ENCODE measurements around the gene PSMB9.
A peak's percentile ranks its signal among the peaks of the same experiment; 100 is the strongest.
"Not testable (repeated sequence)": the region's sequence is repeated elsewhere in the genome, so short reads cannot be mapped to it uniquely, and the experiment has no call there.

Gene PSMB9

GRCh38 chr6:32853541-32854375, at the start of gene PSMB9, which contains the start of gene TAP1:
Gene PSMB9, plus strand, starts transcription at chr6:32854192. Its CDS starts 38 bp downstream, at chr6:32854230.
Gene TAP1, minus strand, starts transcription at chr6:32853704. Its CDS starts 68 bp downstream, at chr6:32853636.
- peak; percentile 91 for DNase-seq (ENCODE audit: low spot score)

DNA sequence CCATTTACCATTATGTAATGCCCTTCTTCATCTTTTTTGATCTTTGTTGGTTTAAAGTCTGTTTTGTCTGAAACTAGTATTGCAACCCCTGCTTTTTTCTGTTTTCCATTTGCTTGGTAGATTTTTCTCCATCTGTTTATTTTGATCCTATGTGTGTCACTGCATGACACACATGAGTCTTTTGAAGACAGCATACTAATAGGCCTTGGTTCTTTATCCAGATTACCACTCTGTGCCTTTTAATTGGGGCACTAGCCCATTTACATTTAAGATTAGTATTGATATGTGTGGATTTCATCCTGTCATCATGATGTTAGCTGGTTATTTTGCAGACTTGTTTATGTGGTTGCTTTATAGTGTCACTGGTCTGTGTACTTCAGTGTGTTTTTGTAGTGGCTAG, 48.6 kb upstream of the PSMB9 start:
- DNase-seq (ENCODE audit: low spot score) = not testable (repeated sequence)

DNA sequence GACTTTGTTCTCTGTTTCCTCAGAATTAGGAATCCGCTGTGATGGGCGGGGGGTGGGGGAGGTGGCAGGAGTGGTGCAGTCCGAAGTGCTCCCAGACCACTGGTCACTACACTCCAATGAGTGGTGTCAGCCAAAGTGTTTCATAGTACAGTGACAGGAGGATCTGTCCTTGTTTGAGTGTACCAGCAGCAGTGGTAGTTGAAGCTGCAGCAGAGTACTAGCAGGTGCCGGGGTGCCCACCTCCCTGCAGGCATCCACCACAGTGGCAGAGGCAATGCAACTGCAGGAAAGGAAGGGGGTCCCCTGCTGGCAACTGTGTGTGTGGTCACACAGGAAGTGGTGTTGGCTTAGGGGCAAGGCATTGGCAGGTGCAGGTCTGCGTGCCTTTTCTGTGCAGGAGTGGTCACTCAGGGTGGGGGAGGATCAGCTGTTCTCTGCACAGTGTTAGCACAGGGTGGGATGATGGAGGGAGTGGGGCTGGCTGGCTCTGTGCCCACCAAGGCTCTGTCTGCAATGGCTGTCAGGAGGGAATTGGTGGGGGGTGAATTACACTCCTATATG, 46.9 kb upstream of the PSMB9 start:
- no peak for DNase-seq (ENCODE audit: low spot score)

DNA sequence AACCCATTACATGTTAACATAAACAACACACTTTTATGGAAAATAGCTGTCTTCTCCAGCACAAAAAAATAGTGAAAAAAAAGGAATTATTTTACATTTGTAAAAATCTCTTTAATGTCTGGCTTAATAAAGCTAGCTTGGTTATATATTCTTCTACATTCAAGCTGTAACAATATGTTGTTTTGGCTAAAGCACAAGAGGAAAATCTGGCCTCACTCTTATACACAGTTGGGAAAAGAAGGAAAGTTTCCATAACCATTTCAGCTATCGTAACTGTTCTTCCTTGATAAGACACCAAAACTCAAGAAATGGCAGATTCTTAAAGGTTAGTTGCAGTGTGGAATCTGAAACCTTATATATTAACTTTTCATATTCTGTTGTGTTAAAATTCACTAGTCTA, 44.8 kb upstream of the PSMB9 start:
- DNase-seq (ENCODE audit: low spot score) = no peak

DNA sequence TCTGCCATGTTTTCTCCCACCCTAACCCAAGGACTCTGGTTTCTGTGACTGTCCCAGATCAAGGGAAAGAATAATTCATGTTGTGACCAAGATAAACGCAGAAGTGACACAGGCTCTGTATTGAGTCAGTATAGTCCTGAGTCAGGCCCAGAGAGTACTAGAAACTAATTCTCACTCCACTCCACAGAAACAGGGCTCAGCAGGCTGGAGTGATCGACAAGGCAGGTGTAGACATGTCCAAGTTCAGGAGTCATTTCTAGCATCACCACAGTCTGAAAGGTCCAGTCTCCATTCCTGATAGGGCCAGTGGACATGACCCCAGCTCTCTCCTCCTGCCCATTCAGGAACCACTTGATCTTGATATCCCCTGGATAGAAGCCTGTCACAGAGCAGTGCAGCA, 39.8 kb upstream of the PSMB9 start:
- no peak for DNase-seq (ENCODE audit: low spot score)

DNA sequence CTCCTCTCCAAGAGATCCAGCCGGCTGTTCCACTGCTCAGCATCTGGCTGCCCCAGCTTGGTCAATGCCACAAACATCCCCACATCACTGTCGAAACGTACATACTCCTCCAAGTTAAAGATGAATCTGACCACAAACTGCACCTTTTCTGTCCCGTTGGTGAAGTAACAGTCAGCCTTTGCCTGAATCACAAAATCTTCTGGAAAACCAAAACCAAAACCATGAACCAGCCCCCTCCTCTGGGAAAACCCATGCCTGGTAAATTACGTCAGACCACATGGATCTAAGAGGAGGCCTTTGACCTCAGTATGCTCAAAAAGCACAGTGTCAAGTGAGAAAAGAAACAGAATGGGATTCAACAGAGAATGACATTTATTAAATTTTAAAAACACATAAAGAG, 38.9 kb upstream of the PSMB9 start:
- no peak for DNase-seq (ENCODE audit: low spot score)

GRCh38 chr6:32815996-32816395, 38.0 kb upstream of the PSMB9 start:
- peak; percentile 81 for DNase-seq (ENCODE audit: low spot score)

DNA sequence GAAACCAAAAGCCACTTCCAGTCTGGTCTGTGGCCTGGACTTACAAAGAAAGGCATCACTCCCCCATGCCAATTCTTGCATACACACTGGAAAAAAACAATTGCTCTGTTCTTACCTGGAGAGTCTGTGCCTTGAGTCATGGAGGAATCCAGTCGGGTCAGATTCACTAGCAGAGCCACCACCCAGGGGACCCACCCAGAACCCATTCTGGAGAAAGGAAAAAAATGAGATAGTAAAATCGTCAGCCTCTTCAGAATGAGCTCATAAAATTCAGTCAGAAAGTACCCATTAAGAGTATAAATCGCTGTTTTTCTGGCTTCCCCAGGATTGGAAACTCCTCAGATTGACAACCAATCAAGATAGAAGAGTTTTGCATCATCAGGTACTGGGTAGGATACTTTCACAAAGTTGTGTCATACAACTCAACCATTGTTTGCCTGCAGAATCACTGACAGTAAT, 37.2 kb upstream of the PSMB9 start, which contains the start of gene HLA-DOB:
HLA-DOB (minus strand) TSS at position 257 of the 459 bp plus-strand sequence; CDS start at position 206, 51 bp downstream.
- peak; percentile 89 for DNase-seq (ENCODE audit: low spot score)

GRCh38 chr6:32818867-32819266, 35.1 kb upstream of the PSMB9 start:
- DNase-seq (ENCODE audit: low spot score) = no peak

- no peak for DNase-seq (ENCODE audit: low spot score)
Measured at GRCh38 chr6:32819729-32820128, 34.3 kb upstream of the PSMB9 start.

DNA sequence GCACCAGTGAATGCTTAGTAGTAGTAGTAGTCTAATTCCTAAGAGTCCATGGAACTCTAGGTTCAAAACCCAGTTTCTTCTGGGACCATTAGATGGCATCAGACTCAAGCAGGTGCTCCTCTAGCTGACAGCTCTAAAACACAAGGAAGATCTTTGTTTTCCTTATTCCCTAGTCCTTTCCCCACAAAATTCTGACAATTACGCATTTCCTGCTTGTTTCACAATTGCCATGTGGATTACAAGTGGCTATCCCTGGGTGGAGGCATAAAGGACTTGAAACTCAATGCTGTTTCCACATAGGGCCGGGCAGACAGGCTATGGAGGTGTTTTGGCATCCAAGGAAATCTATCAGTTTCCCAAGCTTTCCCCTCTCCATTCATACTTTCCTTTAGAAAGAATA, 28.0 kb upstream of the PSMB9 start:
- no peak for DNase-seq (ENCODE audit: low spot score)

GRCh38 chr6:32827025-32827424, 27.0 kb upstream of the PSMB9 start:
- DNase-seq (ENCODE audit: low spot score) = no peak

DNA sequence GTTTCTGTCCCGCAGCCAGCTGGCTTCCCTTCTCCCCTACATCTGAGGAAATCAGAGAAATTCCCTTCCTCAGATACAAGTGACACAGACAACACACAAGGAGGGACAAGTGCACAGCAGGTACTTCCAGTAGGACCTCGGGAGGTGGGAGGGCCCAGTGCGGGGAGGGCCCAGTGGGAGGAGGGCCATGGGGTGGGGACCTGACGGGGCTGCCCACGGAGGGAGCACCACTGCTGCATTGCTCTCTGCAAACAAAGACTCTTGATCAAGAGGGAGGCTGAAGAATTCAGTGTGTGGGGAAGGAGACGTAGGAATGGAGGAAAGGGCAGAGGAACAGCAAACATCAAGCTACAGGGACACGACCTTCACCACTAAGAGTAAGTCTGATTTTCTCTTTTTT, 24.5 kb upstream of the PSMB9 start:
- DNase-seq (ENCODE audit: low spot score) = no peak

GRCh38 chr6:32830017-32830416, 24.0 kb upstream of the PSMB9 start:
- no peak for DNase-seq (ENCODE audit: low spot score)

DNA sequence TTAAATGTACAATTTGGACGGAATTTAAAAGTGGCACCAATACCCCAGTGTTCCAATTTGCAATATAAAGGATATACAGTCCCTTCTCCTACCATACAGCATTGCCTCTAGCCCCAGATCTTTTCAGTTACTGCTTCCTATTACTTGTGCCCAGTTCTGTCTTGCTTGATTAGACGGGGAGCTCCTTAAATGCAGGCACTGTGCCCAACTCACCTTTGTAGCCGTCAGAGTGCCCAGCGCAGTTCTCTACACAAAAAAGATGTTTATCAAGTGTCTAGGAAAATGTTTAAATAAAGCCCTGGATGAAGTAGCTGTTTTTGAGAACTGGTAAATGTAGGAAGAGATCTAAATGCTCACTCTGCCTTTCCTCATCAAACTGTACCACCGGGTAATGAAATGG, 23.1 kb upstream of the PSMB9 start:
- no peak for DNase-seq (ENCODE audit: low spot score)

DNA sequence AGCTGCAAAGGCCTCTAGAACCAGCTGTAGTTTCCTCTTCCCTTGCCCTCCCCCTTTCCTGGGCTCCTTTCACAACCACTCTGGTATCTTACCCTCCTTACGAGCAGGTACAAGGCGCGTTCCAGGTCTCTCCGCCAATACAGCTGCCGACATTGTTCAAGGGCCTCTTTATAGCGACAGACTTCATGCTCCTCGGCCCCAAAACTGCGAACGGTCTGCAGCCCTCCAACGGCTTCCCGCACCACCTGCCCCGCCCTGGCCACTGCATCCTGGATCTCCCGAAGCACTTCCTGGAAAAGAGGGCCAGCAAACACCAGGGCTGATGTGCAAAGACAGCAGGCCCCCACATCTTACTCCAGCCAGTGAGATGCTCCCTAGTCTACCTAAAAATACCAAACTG, 21.5 kb upstream of the PSMB9 start:
- DNase-seq (ENCODE audit: low spot score) = no peak

DNA sequence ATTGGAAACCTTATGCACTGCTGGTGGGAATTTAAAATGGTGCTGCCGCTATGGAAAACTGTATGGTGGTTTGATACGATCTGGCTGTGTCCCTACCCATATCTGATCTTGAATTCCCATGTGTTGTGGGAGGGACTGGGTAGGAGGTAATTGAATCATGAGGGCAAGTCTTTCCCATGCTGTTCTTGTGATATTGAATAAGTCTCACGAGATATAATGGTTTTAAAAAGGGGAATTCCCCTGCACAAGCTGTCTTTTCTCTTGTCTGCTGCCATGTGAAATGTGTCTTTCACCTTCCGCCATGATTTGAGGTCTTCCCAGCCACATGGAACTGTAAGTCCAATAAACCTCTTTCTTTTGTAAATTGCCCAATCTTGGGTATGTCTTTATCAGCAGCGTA, 20.3 kb upstream of the PSMB9 start:
- DNase-seq (ENCODE audit: low spot score) = no peak

- DNase-seq (ENCODE audit: low spot score) = no peak
Measured at GRCh38 chr6:32835167-32835893, 18.7 kb upstream of the PSMB9 start.

- DNase-seq (ENCODE audit: low spot score) = no peak
Measured at GRCh38 chr6:32836873-32837272, 17.1 kb upstream of the PSMB9 start.

GRCh38 chr6:32837651-32838113, 16.3 kb upstream of the PSMB9 start:
- DNase-seq (ENCODE audit: low spot score) = no peak

DNA sequence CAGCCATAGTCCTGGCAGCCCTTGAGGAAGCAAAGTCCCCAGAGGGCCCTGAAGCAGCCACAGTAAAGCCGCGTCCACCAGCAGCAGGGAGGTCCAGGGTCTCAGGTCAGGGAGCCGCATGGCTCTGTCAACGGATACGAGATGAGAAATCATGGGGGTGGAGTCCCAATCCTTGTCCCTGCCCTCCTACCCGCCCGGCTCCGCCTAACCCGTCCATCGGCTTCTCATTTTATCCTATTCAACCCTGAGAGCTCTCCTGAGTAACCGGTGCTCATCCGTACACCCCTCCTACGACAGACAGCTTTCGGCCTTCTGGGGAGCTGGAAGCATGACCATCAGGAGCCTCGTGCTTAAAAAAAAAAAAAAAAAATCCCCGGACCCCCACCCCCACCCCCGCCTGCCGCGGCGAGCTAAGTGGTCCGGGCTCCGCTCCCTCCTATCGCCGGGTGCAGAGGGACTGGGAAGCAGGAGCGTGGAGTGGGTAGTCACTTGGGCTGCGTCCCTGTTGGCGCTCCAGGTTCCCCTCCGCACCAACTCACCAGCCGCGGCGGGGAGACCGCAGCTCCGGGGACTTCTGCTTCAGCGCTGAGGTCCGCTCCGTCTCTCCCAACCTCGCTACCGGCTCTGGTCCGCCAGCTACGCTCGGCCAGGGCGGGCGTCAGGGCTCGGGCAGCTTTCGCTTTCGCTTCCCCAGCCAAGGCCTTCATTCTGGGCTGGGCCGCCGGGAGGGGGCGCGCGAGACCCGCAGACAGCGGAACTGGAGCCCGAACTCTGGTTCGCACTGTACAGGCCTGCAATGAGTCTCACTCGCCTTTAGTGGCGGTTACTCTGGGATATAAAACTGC, 15.7 kb upstream of the PSMB9 start, which contains the start of gene TAP2:
TAP2 (minus strand) TSS at position 626 of the 845 bp plus-strand sequence; CDS start at position 120, 506 bp downstream.
- peak; percentile 95 for DNase-seq (ENCODE audit: low spot score)

DNA sequence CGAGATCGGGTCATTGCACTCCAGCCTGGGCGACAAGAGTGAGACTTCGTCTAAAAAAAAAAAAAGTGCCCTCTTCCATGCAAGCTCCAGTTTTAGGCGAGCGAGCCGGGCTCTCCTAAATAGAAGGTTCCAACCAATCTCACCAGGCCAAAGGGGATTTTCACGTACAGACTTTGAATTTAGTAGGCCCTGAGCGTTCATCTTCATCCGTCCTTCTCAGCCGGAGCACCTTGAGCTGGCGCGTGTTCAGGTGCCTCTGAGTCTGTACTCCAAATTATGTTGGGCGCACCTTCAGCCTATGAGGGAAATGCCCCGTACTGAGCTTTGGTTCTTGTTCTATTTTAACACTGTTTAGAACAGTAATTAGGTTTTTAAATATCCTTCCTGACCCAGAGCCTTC, 14.6 kb upstream of the PSMB9 start:
- no peak for DNase-seq (ENCODE audit: low spot score)

Data from germinal center (tissue), 1 donor.